ENCODE results near the gene BMP8B.

BMP8B gene

GRCh38 chr1:39760074-39761008 is 28.3 kb downstream of the BMP8B start:
- DNase-seq (ENCODE audit: low read depth in 3 of 3, low spot score in 1 of 3): no peak

- DNase-seq (ENCODE audit: low read depth in 3 of 3, low spot score in 1 of 3): no peak
Observed at GRCh38 chr1:39759436-39759726, 29.3 kb downstream of the BMP8B start.

- DNase-seq (ENCODE audit: low read depth in 3 of 3, low spot score in 1 of 3): no peak
Observed at GRCh38 chr1:39758556-39759435, 29.9 kb downstream of the BMP8B start.

- no peak for DNase-seq (ENCODE audit: low read depth in 3 of 3, low spot score in 1 of 3)
Observed at GRCh38 chr1:39757501-39757900, 31.2 kb downstream of the BMP8B start.

- DNase-seq (ENCODE audit: low read depth in 3 of 3, low spot score in 1 of 3): no peak
Observed at GRCh38 chr1:39755965-39756659, 32.6 kb downstream of the BMP8B start.

- no peak for DNase-seq (ENCODE audit: low read depth in 3 of 3, low spot score in 1 of 3)
Observed at GRCh38 chr1:39754906-39755504, 33.7 kb downstream of the BMP8B start.

GRCh38 chr1:39754026-39754570 is 34.6 kb downstream of the BMP8B start:
- no peak for DNase-seq (ENCODE audit: low read depth in 3 of 3, low spot score in 1 of 3)

- no peak for DNase-seq (ENCODE audit: low read depth in 3 of 3, low spot score in 1 of 3)
Observed at GRCh38 chr1:39753132-39754025, 35.3 kb downstream of the BMP8B start.

- no peak for DNase-seq (ENCODE audit: low read depth in 3 of 3, low spot score in 1 of 3)
Observed at GRCh38 chr1:39752703-39753102, 36.0 kb downstream of the BMP8B start.

GRCh38 chr1:39751595-39751994 is 37.1 kb downstream of the BMP8B start:
- DNase-seq (ENCODE audit: low read depth in 3 of 3, low spot score in 1 of 3): no peak

GRCh38 chr1:39745016-39745670 is 43.5 kb downstream of the BMP8B start:
- no peak for DNase-seq (ENCODE audit: low read depth in 3 of 3, low spot score in 1 of 3)

- DNase-seq (ENCODE audit: low read depth in 3 of 3, low spot score in 1 of 3): peak; percentile 85 to 96 (median 87)
Observed at GRCh38 chr1:39738622-39739366, 49.9 kb downstream of the BMP8B start, which contains the start of gene PPIE. PPIE (plus strand) TSS chr1:39738882; CDS start chr1:39738901, 19 bp downstream.

GRCh38 chr1:39737546-39738169 is 51.0 kb downstream of the BMP8B start:
- no peak for DNase-seq (ENCODE audit: low read depth in 3 of 3, low spot score in 1 of 3)

- no peak for DNase-seq (ENCODE audit: low read depth in 3 of 3, low spot score in 1 of 3)
Observed at GRCh38 chr1:39735731-39736130, 52.9 kb downstream of the BMP8B start.

GRCh38 chr1:39733161-39733560 is 55.5 kb downstream of the BMP8B start:
- no peak for DNase-seq (ENCODE audit: low read depth in 3 of 3, low spot score in 1 of 3)

GRCh38 chr1:39732730-39733129 is 55.9 kb downstream of the BMP8B start:
- no peak for DNase-seq (ENCODE audit: low read depth in 3 of 3, low spot score in 1 of 3)

GRCh38 chr1:39729842-39730241 is 58.8 kb downstream of the BMP8B start:
- no peak for DNase-seq (ENCODE audit: low read depth in 3 of 3, low spot score in 1 of 3)

GRCh38 chr1:39729030-39729429 is 59.6 kb downstream of the BMP8B start:
- no peak for DNase-seq (ENCODE audit: low read depth in 3 of 3, low spot score in 1 of 3)

Data from stimulated activated CD4-positive, alpha-beta T cell treated with anti-CD3 and anti-CD28 coated beads, TNF-alpha, amount 100 ng/mL, for 1 hour (primary cell).